GM18502 (cell line): ENCODE results near the gene STBD1.
"Not testable (repeated sequence)": the region's sequence is repeated elsewhere in the genome, so short reads cannot be mapped to it uniquely, and the experiment has no call there.

Experiments
- ATAC-seq: cut with Tn5 transposase; IDR thresholded peaks from one replicate; pipeline ENCODE4 v1.9.1; 2021; ENCODE audit warnings: mild to moderate bottlenecking; ENCODE audit not compliant: unreplicated experiment, poor library complexity

Gene STBD1

GRCh38 chr4:76282941-76283689 is 23.4 kb upstream of the STBD1 start:
- no peak for ATAC-seq

DNA sequence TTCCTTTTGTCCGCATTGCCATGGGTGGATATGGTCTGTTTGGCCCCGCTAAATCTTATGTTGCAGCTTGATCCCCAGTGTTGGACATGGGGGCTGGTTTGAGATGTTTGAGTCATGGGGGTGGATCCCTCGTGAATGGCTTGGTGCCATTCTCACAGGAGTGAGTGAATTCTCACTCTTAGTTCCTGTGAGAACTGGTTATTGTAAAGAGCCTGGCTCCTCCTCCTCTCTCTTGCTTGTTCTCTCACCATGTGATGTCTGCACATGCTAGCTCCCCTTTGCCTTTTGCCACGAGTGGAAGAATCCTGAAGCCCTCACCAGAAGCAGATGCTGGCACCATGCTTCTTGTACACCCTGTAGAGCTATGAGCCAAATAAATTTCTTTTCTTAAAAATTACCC is 22.6 kb upstream of the STBD1 start:
- ATAC-seq = no peak

- ATAC-seq = not testable (repeated sequence)
Observed at GRCh38 chr4:76287811-76288210, 18.7 kb upstream of the STBD1 start.

DNA sequence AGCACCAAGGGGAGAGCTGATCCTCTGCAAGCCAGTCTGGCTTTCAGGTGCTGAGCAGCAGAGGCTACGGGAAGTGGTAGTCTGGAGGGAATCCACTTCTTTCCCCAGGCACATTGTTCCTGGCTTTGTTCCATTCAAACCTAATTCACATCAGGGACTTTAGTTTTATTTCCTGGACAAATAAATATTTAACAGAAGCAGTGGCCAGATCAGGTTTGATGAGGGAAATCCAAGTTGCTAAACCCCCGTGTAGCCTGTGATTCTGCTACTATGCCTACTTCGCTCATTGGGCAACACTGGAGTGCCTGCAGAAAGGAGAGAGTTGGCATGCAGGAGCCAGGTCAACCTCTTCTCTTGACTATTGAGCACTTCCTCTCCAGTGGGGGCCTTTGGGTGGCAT is 13.8 kb upstream of the STBD1 start:
- ATAC-seq = no peak

- no peak for ATAC-seq
Observed at GRCh38 chr4:76293772-76294171, 12.8 kb upstream of the STBD1 start.

DNA sequence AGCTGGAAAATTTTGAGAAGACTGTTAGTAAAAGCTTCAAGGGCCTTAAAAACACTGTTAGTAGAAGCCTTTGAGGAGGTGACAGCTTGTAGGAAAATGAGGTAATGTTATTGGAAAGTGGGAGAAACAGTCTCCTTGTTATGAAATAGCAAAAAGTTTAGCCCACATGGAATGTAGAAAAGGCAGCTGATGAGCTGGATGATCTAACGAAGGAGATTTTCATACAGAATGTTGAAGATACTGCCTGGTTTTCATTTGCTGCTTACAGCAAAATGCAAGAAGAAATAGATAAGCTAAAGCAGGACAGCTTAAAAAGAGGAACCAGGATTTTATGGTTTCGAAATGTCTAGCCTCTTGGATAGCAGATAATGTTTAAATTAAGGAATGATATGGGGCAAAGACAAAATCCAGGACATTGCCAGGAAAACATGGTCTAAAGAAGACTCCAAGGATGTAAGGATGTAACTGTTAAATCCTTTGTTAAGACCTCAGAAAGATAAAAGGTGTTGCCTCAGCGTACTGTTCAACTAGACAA is 10.2 kb upstream of the STBD1 start:
- no peak for ATAC-seq

DNA sequence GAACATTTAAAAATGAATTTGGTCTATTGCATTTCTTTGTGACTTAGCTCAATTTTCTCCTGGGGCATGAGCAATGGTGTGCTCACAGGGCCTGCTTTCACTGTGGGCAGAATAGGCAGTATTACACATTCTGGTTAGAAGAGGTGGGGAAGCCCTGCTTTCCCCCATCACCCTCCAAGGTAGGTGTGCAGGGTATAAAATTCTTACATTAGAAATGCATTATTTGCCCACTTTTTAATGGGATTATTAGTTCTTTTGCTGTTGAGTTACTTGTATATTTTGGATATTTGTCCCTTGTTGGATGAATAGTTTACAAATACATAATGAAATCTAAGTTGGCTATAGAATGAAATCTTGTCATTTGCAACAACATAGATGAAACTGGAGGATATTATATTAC is 8.3 kb upstream of the STBD1 start:
- ATAC-seq = no peak

- ATAC-seq = no peak
Observed at GRCh38 chr4:76300012-76300411, 6.5 kb upstream of the STBD1 start.

DNA sequence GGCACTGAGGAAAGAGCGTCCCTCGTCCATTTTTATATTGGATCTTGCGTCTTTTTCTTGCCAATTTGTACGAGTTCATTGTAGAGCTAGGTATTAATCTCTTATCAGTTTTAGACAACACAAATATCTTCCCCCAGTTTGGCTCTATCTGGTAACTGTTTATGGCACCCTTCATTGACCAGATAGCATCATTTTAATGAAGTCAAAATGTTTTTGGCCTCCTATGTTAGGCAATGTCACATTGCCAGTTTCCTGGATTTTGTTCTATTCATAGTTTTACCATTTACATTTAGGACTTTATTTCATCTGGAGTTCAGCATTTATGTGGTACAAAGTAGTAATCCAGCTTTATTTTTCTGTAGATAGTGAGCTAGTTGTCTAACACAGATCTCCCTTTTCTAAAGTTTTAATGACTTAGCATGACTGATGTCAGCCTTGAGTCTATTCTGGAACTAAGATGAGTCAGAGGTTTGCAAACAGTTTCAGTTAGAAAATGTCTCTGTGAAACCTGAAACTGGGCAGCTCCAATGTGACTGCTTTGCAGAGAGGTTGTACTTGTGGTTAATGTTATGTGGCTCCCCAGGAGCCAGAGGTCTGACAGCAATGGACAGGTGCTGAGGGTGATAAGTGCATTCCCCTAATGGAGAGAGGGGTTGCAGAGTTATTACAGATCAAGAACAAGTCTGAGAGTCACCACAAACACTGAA is 5.3 kb upstream of the STBD1 start:
- ATAC-seq = peak; percentile 98

- ATAC-seq = no peak
Observed at GRCh38 chr4:76301775-76302162, 4.8 kb upstream of the STBD1 start.

DNA sequence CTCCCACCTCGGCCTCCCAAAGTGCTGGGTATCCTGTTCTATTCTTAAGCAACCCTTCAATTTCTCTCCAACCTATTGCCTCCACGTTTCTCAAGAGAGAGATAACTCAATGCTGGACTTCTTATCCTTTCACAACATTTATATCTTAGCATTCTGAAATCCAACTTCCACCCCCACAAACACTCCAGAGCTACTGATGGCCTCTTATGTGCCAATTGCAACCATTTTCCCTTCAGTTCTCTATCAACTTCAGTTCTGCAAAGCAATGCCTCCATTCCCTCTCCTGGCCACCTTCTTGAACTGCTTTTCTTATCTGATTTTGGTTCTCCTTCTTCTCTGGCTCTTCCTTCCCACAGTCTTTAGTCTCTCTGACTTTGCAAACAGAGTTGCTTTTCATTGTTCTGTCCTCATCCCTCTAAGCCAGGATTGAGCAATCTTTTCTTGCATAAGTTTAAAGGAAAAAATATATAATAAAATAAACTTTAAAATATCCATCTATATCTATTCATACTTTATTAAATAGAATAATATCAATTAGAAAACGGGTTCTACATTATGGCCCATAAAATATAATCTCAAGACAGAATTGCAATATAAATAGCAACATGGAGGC is 3.6 kb upstream of the STBD1 start:
- ATAC-seq = no peak

DNA sequence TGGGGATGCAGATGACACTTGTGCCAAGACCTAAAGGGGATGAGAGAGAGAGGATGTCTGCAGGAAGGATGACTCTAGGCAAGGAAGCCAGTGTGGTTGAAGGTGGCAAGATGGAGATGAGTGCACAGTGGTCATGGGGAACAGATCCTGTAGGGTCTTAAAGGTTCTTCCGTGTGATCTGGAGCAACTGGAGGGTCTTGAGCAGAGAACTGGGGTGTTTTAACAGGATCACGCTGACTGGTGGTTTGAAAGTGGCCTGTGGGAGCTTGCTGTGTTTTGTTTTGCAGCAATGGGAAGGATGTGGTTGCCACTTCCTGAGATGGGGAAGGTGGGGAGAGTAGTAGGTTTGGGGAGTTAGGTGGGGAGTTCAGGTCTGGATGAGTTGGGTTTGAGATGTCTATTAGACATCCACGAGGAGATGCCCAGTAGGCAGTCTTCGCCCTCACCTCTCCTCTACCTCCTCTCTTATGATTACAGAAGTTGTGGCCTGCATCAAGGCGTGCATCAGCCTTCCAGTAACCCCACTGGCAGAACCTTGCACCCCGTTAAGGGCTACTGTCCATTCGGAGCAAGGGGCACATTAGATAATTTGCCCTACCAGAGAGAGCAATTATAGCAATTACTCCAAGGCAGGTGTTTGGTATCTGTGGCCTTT is 1.4 kb upstream of the STBD1 start:
- no peak for ATAC-seq

GRCh38 chr4:76306882-76307659 is 538 bp downstream of the STBD1 start:
- ATAC-seq = no peak

DNA sequence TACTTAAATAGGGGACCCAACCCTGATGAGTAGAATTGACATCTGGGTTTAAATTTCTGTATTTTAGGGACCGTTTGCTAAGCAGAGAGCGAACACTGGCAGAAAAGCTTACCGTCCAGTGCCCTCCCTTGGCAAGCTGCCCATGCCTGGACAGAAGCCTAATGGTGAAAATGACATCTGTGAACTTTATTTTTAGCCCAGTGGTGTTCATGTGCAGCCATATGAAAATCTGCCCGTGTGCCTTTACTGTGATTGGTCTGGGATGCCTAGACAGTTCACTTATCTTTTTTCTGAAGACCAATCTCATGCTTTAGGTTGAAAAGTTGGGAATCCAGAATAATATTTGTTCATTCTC is 1.1 kb downstream of the STBD1 start:
- ATAC-seq = no peak

GRCh38 chr4:76308548-76308947 is 2.0 kb downstream of the STBD1 start:
- no peak for ATAC-seq

DNA sequence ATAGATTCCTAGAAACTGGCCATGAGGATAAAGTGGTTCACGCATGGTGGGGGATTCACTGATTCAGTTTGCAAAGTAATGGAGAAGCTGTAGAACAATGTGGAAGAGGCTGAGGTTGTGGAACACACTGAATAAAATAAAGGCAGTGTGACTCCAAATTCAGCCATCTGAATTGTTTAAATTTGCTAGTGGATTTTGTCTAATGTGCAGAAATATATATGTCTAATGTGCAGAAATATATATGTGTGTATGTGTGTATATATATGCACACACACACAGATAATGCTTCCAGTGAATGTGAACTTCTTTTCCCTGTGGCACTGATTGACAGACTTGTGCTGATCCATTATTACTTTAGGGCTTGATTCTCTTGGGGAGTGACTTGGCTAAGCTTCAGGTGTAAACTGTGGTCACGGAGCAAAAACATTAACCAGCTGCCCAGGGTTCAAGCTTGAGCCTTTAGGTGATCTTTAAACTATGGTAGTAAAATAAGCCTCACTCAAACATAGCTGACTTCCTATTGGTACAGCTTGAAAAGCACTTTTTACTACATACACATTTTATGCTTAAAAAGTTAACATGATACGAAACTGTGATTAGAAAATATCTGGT is 3.5 kb downstream of the STBD1 start:
- no peak for ATAC-seq

DNA sequence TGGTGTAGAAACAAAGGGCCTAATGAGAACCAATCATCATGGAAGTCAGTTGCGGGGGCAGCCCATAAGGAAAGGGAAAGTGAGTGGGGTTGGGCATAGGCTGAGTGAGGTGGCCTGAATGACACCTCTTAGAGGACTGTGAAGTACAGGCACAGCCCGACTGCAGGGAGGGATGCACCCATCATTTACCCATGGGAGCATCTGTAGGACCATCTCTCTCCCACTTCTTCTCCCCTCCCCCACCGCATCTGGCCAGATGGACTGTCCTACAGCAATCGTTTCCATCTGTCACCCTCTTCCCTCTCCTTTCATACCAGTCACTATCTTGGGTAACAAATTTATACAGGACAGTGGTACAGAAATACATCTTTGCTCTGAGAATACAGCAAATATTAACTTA is 4.2 kb downstream of the STBD1 start:
- no peak for ATAC-seq

GRCh38 chr4:76311896-76312331 is 5.4 kb downstream of the STBD1 start:
- no peak for ATAC-seq

GRCh38 chr4:76312457-76312856 is 5.9 kb downstream of the STBD1 start:
- no peak for ATAC-seq

DNA sequence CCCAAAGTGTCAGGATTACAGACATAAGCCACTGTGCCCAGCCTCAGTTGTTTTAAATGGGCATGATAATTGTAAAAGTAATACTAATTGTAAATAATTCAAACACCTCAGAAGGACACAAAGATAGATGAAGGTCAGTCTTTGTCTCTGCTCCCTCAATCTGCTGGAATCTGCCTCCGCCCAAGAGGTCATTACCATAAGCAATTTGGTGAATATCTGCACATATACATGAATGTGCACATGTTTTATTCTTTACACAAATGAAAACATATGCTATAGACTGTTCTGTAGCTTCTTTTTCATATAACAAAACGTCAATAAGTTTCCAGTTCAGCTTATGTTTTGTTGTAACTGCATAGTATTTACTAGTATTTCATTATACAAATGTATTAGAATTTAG is 7.0 kb downstream of the STBD1 start:
- no peak for ATAC-seq
